GM19328 (cell line): ENCODE measurements around the gene AFF4.

Source experiments
- ATAC-seq: cut with Tn5 transposase; IDR thresholded peaks from one replicate; pipeline ENCODE4 v1.9.1; 2021; ENCODE audit warnings: mild to moderate bottlenecking, moderate library complexity; ENCODE audit not compliant: unreplicated experiment

AFF4 gene

DNA sequence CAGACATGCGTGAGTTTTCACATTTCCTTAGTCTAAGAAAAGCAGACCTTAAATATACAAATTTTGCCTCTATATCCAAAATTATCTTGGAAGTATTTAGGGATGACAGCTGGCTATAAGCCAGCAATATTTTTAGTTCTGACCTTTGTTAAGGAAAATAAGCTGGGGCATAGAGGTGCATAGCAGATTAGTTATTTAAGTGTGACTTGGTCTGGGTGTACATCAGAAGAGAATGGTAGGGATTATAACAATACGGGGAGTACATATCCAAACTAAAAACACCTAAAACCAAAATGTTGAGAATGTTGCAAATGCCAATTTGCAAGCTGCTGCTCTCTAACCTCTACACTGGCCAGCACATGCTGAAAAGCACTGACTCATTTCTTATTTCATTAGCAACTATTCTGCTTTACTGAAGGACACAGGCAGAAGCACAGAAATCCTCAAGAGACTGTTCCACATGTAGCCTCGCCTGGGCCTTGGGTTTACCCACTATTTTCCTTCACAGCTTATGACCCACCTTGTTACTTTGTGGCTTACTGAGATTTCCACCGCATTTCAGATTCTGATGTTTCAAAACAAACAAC lies 67.6 kb downstream of the AFF4 start:
- no peak for ATAC-seq

DNA sequence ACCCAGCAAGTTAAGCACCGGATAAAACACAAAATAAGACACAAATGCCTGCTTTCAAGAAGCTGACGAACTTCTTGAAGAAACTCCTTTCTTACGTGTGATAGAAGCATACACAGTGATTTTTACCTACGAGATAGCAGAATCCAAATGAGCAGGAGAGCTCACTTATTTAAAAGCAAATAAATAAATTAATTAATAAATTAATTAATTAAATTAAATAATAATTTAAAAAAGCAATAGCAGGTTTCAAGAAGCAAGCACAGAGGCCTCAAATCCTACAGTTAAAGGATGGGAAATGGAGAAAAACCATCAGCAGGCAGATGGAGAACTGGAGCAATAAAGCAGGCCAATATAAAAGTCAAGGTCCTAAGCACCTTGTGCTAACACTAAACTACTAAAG lies 72.6 kb downstream of the AFF4 start:
- no peak for ATAC-seq

DNA sequence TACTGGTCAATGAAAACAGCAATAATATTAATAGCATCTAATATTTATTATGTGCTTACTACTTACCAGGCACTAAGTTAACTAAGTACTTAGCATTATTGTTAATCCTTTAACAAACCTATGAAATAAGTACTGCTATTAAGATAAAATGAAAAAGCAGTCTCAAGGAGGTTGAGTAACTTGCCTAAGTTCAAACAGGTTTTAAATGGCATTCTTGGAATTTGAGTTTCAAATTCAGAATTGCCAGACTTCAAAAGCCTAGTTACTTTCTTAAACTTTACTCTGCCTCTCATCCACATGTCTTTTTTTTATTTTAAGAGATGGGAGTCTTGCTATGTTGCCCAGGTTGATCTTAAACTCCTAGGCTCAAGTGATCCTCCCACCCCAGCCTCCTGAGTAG lies 73.9 kb downstream of the AFF4 start:
- no peak for ATAC-seq

DNA sequence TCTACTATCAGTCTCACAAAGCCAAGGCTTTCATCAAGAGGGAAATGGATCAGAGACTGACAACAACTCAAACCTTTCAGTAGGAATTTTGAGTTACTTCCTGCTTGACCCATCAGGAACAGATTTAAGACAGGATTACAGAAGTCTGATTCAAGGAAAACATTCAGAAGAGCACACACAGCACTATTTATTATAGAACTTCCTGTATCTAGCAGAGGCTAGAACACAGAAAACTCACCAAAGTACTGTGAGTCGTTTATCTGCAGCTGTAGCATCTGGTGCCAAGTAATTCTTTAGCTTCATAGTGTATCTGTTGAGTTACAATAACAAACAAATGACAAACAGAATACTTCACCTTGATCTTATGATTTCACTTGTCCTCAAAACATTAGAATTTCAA lies 76.2 kb downstream of the AFF4 start:
- no peak for ATAC-seq

DNA sequence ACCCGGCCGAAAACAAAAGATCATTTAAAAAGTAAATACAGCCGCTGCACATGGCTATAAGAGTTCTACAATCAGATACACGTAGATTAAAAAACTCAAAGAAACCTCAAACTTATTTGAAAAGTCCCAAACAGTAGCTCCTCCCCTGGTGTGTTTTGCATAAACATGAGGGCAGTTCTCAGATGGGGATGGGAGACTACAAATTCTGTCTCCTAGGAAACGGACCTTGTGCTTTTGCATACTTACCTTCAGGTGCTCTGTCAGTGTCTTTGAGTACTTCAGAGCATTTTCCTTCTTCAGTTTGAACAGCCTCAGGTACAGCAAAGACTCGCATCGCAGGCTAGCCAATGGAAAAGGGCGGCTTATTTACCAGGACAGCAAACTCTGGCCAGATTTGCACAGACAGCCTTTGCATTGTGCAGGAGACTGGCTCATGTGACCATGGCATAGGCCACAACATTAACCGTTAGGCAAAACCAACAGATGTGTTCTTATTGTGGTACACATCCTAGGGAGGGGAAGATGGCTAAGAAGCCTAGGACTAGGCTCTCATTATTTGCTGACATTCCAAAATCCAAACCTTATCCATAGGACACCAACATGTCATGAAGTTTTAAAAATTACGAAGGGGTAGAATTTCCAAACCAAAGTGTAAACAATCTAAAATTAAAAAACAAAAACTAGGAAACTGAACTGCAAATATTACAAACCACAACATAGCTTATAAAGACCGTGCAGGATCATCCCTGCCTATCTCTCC lies 77.2 kb downstream of the AFF4 start:
- no peak for ATAC-seq

DNA sequence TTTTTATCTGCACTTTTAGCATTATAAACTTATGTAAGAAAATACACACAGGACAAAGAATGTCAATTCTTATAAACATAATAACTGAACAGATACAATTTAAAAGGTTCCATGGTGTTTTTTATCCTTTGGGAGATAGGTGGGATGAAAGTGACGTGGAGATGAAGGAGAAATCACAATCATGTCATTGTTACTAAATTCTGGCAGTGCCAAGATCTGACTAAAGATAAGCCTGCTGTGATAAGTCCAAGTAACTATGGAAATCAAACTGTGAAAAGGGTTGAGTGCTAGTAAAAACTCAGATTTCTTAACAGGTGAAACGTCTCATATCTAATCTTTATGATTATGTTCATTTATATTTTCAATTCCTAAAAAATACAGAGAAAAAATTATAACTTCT lies 78.9 kb downstream of the AFF4 start:
- ATAC-seq, result no peak

DNA sequence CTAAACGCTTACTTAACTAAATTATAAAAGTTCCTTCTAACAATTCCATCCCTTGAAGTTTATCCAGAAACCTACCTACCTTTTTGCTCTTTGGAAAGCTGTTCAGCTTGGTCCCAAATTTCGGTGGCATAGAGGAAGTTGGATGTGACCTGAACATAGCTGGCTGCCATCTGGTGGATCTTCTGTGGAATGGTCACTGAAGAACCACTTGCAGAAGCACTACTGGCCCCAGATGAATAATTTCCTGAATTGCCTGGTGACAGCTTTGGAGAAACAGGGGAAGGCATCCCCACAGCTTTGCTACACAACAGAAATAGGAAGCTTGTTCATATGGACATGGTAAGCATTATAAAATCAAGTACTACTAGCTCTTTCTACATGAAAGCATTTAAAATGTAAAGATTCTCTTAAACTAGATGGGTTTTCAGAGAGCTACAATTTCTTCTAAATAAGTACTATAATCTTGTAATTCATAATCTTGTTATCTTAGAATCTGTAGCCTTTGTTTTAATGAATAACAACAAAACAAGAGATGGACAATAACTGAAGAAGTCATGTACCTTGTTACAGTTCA lies 80.1 kb downstream of the AFF4 start:
- ATAC-seq, result no peak

DNA sequence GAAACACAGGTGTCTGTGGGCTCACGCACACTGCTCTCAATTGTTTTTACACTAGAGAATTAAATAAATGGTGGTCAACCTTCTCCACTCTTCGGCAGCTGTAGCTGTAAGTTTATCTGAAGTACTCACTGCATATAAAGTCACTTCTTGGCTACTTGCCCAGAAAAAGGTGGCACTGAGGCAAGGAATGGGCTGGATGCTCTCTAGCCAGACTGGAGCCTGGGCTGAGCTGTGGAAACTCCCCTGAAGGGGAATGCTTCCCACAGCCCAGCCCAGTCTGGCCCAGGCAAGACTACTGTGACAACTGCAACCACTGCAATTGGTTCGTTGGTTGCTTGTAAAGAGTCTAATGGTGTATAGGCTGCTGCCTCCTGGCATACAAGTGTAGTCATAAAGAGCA lies 85.5 kb downstream of the AFF4 start:
- ATAC-seq, result no peak

DNA sequence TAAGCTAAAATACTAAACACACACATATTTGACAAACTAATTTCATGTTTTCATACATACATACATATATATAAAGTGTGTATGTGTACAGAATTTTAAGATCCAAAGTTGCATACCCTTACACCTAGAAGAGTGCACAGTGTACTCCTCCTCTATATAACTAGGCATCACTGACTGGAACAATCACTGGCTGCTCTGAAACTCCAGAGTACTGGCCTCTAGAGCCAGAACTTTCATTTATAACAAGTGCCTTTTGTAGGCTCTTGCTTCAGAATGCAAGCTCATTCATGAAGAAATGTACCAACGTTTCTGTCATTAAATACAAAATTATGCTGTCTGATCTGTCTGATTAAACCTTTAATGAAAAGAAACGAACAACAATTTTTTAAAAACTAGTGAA lies 86.0 kb downstream of the AFF4 start:
- ATAC-seq, result no peak

DNA sequence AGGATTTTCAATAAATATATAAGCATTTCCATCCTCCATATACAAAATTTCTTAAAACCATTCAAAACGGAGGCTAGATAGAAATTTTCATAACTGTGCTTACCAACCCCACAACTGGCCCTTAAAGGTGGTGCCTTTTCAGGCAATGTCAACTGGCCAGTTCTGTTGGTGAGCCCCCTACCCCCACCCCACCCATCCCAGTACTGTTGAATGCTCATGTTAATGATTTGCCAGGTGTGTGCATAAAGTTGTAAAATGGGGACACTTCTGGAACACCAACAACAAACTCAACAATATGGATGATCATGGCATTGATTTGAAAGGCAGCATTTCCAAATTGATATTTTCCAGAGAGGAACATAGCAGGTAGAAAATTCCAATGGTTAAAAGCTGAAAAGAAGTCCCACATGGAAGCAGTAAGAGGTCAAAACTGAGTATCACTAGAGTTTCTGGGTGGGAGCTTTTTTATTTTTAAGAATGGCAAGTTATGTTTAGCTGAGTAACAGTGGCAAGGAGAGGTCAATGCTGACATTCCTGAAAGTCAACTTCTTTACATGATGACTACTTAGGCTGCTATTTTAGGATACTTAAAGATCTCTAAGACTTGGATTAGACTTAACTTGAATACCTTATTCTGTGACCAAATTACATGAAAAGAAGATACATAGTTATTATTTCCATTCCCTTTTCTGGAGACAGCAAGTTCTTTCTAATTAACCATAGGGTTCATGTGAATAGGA lies 87.2 kb downstream of the AFF4 start:
- no peak for ATAC-seq

DNA sequence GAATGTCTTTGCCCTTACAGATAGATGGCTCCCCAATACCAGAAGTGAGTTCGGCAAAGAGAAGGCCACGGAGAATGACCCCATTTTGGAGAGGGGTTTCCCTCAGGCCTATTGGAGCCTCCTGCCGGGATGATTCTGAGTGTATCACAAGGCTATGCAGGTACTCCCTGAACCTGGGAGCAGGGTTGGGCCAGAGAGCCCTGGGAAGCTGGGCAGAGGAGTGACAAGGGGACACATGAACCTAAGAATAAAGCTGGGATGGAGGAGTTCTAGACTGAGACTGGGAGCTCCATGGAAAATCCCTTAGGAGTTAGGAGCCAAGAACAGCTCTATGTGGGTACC lies 89.5 kb downstream of the AFF4 start:
- ATAC-seq, result no peak

DNA sequence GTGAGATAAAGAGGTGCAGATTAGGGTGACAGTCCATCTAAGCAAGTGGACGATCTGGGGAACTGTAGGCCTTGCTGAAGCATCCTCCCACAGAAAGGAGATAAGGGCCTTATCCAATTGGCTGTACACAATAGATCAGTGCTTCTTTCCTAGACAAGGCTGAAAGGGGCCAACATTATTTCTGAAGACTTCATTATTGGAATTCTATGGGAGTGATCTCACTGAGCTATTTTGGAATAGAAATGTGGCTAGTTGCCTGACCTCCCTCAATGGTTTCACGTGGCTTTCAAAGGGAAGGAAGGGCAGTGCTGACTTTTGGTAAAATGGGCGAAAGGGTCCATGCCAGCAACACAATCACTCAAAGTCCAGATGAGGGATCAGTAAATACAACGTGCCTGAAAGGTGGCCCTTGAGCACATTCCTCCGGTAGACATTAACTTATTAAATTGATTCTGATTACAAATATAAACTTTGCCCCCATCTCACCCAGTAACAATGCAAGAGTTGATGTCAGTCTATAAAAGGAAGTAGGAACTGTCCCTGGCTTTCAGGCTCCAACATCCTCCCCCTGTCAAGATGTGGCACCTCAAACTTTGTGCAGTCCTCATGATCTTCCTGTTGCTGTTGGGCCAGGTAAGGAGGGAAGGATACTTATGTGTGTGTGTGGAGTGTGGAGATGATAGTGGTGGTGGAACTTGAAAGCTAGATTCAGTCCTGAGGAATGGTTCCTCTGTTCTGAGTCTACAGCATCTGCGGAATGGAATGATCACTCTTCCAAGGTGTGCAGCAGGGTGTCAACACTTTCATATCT lies 90.1 kb downstream of the AFF4 start, which contains the start of gene LEAP2:
TSS of gene LEAP2 (plus strand) at position 550 of the 811 bp plus-strand sequence. CDS start at position 577, 27 bp downstream.
- no peak for ATAC-seq

DNA sequence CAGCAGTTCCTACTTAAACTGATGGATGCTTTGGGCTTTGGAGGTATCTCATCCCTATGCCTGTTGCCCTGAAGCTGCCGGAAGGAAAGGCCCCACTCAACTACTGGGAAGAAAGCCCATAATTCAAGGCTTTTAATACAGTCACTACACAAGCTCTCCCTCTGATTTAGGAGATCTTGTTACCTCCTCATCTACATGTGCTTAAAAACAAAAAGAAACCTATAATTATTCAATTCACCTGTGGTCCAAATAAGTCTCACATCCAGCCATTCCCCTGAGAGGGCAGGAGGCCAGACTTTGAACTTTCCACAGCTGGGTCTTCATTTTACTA lies 90.7 kb downstream of the AFF4 start:
- ATAC-seq, result no peak

DNA sequence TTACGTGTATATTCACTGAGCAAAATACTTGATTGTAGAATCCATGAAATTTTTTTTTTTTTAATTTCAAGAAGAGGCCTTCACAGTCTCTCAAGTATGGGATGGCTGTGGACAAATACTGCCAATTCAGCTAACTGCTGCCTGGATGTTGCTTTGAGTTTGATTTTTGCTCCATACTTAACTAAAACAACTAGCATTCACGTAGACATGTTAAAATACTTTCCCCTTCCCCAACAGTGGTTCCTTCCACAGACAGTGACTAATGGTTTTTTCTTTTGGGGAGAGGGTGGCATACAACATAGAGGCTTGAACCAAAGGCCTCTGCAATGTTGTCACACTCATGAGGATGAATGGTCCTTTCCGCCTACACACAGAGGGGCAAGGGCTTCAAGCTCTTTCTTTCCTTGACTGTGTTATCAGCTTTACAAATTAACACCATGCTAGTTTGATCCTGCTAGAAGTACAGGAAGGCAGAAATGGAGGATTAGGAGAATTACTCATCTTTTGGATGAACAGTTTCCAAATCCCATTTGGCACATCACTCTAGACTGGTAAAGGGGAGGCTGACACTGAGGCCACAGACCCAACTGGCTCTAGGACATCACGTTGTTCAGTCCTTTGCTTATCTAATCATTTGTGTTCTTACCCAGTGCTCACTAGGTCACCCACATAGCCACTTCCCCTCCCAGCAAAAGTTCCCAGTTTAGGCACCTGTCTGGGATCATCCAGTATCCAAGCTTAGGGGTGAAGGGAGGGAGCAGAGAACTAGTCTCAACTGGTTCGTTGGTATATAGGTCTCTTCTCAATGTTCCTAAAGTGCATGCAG lies 91.8 kb downstream of the AFF4 start:
- ATAC-seq, result no peak

DNA sequence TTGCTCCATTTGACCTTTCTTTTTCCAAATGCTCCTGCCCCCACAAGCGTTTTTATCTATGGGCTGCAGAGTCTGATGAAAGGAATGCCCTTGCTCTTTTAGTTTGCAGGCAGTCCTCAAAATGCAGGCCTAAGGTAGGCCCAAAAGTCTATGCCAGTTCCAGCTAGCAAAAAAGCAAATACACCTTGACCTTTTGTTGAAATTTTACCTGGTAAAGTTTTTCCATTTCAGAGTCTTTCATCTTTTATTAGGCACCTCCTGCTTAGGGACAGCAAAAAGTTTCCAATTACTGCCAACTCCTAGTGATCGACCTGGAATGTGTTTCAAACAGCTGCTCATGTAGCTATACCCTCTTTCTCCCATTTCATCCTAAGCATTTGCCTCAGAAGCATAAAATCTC lies 92.6 kb downstream of the AFF4 start:
- no peak for ATAC-seq

DNA sequence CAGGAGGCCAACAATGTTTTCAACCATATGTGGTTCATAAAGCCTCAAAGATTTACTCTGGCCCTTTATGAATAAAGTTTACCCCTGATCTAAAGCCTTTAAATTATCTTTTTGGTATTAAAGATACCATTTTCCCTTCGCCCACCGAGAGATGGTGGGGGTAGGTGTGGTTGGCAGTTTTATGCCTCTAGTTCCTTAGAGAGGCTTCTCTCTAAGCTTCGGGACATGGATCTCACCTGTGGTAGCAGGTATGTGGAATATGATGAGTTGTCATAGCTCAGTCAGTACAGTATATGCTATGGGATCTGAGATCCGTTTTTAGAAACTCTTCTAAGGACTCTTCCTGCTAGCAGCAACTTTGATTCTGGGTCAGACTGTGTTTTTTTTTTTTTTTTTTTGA lies 94.7 kb downstream of the AFF4 start:
- ATAC-seq, result no peak

DNA sequence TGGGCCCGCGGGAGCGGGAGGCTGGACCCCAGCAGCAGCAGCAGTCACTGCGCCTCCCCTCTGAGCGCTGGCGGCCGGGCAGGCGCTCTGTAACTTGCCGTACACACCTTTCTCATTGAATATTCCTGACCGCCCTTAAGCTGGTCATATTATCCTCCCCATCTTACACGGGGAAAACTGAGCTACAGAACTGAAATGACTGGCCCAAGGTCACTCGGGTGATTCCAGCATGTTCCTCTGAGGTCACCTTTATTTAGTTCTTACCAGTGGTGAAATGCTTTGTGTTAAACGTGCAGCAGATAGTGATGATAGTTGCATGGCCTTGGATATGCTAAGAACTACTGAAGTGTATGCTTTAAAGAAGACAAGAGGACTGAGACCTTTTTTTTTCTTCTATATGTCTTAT lies 96.4 kb downstream of the AFF4 start:
- ATAC-seq, result peak; percentile 8

DNA sequence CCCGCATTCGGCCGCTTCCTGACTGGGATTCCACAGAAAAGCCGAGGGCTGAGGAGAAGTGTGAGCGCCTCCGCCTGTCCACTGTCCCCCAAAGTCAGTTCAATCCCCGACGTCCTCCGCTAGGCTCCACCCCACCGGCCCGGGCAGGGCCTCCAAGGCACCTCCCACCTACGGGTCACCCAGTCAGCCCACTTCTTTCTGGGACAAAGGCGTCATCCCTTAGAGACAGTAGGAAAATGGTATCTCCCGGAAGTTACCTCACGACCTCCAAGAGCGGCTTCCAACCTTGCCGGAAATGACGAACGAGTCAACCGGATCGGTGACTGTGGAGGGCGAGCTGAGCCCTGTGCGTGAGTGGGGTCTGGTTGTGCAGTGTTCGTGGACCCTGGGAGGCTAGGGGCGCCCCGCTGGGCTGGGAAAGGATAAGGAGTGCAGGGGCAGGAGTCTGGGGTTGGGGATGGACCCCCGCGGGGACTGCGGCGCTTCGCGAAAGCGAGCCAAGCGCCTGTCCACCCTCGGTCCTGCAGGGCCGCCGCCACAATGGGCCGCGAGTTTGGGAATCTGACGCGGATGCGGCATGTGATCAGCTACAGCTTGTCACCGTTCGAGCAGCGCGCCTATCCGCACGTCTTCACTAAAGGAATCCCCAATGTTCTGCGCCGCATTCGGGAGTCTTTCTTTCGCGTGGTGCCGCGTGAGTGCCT lies 96.9 kb downstream of the AFF4 start, which contains the start of the genes GDF9 and UQCRQ:
TSS of gene GDF9 (minus strand) at position 128 of the 704 bp plus-strand sequence. CDS start 1,936 bp downstream, outside the sequence.
TSS of gene UQCRQ (plus strand) at position 301 of the 704 bp plus-strand sequence. CDS start at position 541, 240 bp downstream.
- peak; percentile 98 for ATAC-seq

DNA sequence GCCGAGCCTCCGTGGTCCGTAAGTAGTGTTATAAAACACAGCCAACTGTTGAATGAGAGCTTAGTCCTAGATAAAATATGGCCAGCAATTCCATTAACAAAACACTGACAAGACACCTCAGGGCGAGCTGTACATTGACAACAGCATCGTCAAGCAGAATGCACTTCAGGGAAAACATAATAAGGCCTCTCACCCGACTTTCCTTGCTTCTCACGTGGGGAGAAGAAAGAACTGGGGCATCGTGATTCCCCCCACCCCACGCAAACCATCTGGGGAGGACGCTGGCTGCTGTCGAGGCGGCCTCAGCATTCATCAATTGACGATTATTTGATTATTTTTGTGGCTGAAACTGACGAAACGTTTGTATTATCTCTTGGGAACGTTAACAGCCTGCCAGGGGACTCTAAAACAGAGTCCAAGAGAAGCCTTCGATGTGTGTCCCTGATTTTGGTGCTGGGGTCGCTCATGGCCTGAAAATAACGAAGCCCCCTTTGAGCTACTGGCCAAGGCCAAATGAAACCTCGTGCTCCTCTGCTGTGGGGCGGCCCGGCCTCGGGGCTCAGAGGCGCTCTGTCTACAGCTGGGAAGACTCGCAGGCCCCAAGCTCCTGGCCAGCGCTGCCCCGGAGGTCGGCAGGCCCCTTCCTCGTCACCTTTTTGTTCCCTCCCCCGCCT lies 97.6 kb downstream of the AFF4 start:
- peak; percentile 11 for ATAC-seq
